SU-DHL-6 (cell line): ENCODE data around the gene GPR161.

Source experiments
- EZH2phosphoT487 ChIP-seq: fragments of 200-600 bp; sonication (generic), shearing (Covaris generic); conservative IDR thresholded peaks from 2 replicates; pipeline ENCODE4 v1.6.1; 2018; ENCODE audit warnings: mild to moderate bottlenecking, antibody characterized with exemption, low read length, moderate library complexity, mixed read lengths
- TF ChIP-seq, protein P1 (sequence below): fragments of 200-600 bp; sonication (generic); IDR thresholded peaks from one replicate; pipeline ENCODE4 v1.5.1; 2017; ENCODE audit warnings: antibody characterized with exemption, mild to moderate bottlenecking, low read length, moderate library complexity; ENCODE audit not compliant: insufficient read depth, poor library complexity, severe bottlenecking

DNA sequence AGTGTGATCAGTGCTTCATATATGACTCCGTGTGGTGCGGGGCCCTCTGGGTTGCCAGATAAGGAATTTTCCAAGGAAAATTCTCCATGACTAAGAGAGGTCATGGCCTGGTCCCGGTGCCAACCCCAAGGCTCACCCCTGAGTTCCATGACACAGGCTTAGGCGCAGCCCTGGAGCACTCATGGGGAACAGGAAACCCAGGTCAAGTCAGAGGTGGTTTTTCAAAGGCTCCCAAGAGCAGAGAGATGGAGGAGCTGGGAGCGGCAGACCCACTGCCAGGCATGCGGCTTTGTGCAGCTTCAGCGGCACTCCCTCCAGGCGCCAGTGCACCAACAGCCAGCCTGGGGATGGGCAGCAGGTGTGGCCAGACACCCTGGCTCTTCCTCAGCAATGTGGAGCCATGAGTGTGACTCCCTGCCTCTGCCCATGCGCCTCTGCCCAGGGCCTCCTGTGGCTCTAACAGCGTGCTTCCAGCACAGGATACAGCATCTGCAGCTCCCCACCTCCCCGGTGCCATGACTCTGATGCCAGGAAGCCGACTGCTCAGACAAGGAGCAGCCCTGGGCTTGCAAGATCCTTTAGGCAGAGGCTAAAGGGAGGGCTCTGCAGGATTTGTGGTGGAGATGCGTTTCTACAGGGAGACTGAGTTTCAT, 47.3 kb downstream of the GPR161 start:
- TF ChIP-seq, protein P1, sequence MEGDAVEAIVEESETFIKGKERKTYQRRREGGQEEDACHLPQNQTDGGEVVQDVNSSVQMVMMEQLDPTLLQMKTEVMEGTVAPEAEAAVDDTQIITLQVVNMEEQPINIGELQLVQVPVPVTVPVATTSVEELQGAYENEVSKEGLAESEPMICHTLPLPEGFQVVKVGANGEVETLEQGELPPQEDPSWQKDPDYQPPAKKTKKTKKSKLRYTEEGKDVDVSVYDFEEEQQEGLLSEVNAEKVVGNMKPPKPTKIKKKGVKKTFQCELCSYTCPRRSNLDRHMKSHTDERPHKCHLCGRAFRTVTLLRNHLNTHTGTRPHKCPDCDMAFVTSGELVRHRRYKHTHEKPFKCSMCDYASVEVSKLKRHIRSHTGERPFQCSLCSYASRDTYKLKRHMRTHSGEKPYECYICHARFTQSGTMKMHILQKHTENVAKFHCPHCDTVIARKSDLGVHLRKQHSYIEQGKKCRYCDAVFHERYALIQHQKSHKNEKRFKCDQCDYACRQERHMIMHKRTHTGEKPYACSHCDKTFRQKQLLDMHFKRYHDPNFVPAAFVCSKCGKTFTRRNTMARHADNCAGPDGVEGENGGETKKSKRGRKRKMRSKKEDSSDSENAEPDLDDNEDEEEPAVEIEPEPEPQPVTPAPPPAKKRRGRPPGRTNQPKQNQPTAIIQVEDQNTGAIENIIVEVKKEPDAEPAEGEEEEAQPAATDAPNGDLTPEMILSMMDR: no peak
- no peak for TF ChIP-seq EZH2phosphoT487
